NB4 (cell line): ENCODE measurements around the gene ST7L.

Experiments
- DNase-seq: peaks from one replicate; pipeline ENCODE4 v3.0.0; 2010; ENCODE audit warnings: low read depth
- H3K4me3 ChIP-seq: one replicate; pipeline ENCODE4 v1.5.1; 2011; ENCODE audit warnings: mild to moderate bottlenecking, low read depth, low read length, moderate library complexity
- CTCF ChIP-seq: IDR thresholded peaks from one replicate; pipeline ENCODE4 v1.5.1; 2012; ENCODE audit warnings: low read depth, low read length
- MAX ChIP-seq: IDR thresholded peaks from 2 replicates; pipeline ENCODE4 v1.6.1; 2011; ENCODE audit warnings: low read depth, low read length
- MYC ChIP-seq: IDR thresholded peaks from 2 replicates; pipeline ENCODE4 v1.6.1; 2011; ENCODE audit warnings: low read depth, low read length
- POLR2A ChIP-seq: IDR thresholded peaks from 2 replicates; pipeline ENCODE4 v1.6.1; 2011; ENCODE audit warnings: mild to moderate bottlenecking; ENCODE audit not compliant: insufficient read length; ENCODE audit errors: extremely low read depth

Gene ST7L

GRCh38 chr1:112532064-112532463 is 86.9 kb downstream of the ST7L start:
- TF ChIP-seq CTCF: no peak
- TF ChIP-seq MYC: no peak
- TF ChIP-seq MAX: no peak
- no peak for TF ChIP-seq POLR2A
- no peak overlapping the region for H3K4me3 ChIP-seq
- DNase-seq: no peak

GRCh38 chr1:112530832-112531231 is 88.1 kb downstream of the ST7L start:
- TF ChIP-seq CTCF (no peak), MYC (no peak), MAX (no peak), POLR2A (no peak)
- no peak for DNase-seq
- H3K4me3 ChIP-seq: no peak overlapping the region

GRCh38 chr1:112529301-112529700 is 89.6 kb downstream of the ST7L start:
- TF ChIP-seq CTCF (no peak), MAX (no peak), POLR2A (no peak), MYC (no peak)
- no peak overlapping the region for H3K4me3 ChIP-seq
- DNase-seq: no peak

GRCh38 chr1:112528076-112528475 is 90.9 kb downstream of the ST7L start:
- no peak overlapping the region for H3K4me3 ChIP-seq
- DNase-seq: no peak
- TF ChIP-seq CTCF (no peak), MAX (no peak), MYC (no peak), POLR2A (no peak)

GRCh38 chr1:112527266-112528010 is 91.5 kb downstream of the ST7L start:
- TF ChIP-seq POLR2A (no peak), MYC (no peak), MAX (no peak), CTCF (no peak)
- H3K4me3 ChIP-seq: no peak overlapping the region
- no peak for DNase-seq
